Liver (tissue), 9 donors: ENCODE results near the gene CD8B. TPM values are rescaled to one million over a fixed set of nuclear protein-coding genes. Genes with fewer than 3 reads are reported as not detected.

Experiments
- DNase-seq: peaks from one replicate; pipeline ENCODE4 v3.0.0-alpha.2; 2017; ENCODE audit warnings: low spot score
- H3K27ac ChIP-seq, 2 donors: one replicate each; pipeline ENCODE4 v1.7.0; 2013; ENCODE audit warnings: inconsistent platforms in 2 of 2, low read length in 2 of 2, control low read depth in 1 of 2, low read depth in 1 of 2, mild to moderate bottlenecking in 1 of 2
- H3K27me3 ChIP-seq, 4 donors: one replicate each; pipeline versions ENCODE4 v1.6.1 to v1.7.0; 2013; ENCODE audit warnings: low read length in 3 of 4, inconsistent platforms in 1 of 4, mild to moderate bottlenecking in 1 of 4, moderate library complexity in 1 of 4; ENCODE audit not compliant: control insufficient read depth in 4 of 4, insufficient read depth in 4 of 4
- H3K36me3 ChIP-seq, 4 donors: one replicate each; pipeline versions ENCODE4 v1.6.1 to v1.7.0; 2013; ENCODE audit warnings: low read length in 3 of 4, mild to moderate bottlenecking in 3 of 4, low read depth in 1 of 4, moderate library complexity in 1 of 4; ENCODE audit not compliant: control insufficient read depth in 4 of 4, insufficient read depth in 3 of 4
- H3K4me1 ChIP-seq, 4 donors: one replicate each; pipeline versions ENCODE4 v1.6.1 to v1.7.0; 2013; ENCODE audit warnings: low read length in 3 of 4, mild to moderate bottlenecking in 3 of 4, moderate library complexity in 1 of 4; ENCODE audit not compliant: control insufficient read depth in 4 of 4, insufficient read depth in 4 of 4
- H3K4me3 ChIP-seq, 3 donors: one replicate each; pipeline versions ENCODE4 v1.6.1 to v1.7.0; 2013; ENCODE audit warnings: low read length in 3 of 3, control low read depth in 1 of 3, low read depth in 1 of 3, mild to moderate bottlenecking in 1 of 3
- H3K9ac ChIP-seq, 2 donors: one replicate each; pipeline ENCODE4 v1.7.0; 2013; ENCODE audit warnings: low read length in 2 of 2, mild to moderate bottlenecking in 2 of 2, moderate library complexity in 2 of 2, control low read depth in 1 of 2, low read depth in 1 of 2
- H3K9me3 ChIP-seq, 4 donors: one replicate each; pipeline versions ENCODE4 v1.6.1 to v1.7.0; 2013; ENCODE audit warnings: low read length in 3 of 4; ENCODE audit not compliant: control insufficient read depth in 4 of 4
- ATF3 ChIP-seq: IDR thresholded peaks from 2 replicates; pipeline ENCODE4 v1.6.1; 2016; ENCODE audit warnings: antibody characterized with exemption
- CTCF ChIP-seq: fragments of 150-350 bp; IDR thresholded peaks from 2 replicates; pipeline ENCODE4 v1.5.1; 2017; ENCODE audit warnings: improper control_type of control experiment, low read depth, low read length; ENCODE audit not compliant: missing input control
- EGR1 ChIP-seq, 2 donors: IDR thresholded peaks; 2 replicates each; pipeline ENCODE4 v1.6.1; 2016 to 2018; ENCODE audit warnings: antibody characterized with exemption in 2 of 2, low read depth in 2 of 2
- FOXA1 ChIP-seq: IDR thresholded peaks from 2 replicates; pipeline ENCODE4 v1.6.1; 2016; ENCODE audit warnings: antibody characterized with exemption
- FOXA2 ChIP-seq: IDR thresholded peaks from 2 replicates; pipeline ENCODE4 v1.6.1; 2016; ENCODE audit warnings: antibody characterized with exemption
- GABPA ChIP-seq, 2 donors: IDR thresholded peaks in 1 of 2; conservative IDR thresholded peaks in 1 of 2; 2 replicates each; pipeline ENCODE4 v1.6.1; 2016; ENCODE audit warnings: antibody characterized with exemption in 2 of 2, mild to moderate bottlenecking in 1 of 2, moderate library complexity in 1 of 2
- HNF4A ChIP-seq, 2 donors: conservative IDR thresholded peaks; 2 replicates each; pipeline ENCODE4 v1.6.1; 2016; ENCODE audit warnings: antibody characterized with exemption in 2 of 2, mild to moderate bottlenecking in 2 of 2
- HNF4G ChIP-seq: IDR thresholded peaks from 2 replicates; pipeline ENCODE4 v1.6.1; 2016; ENCODE audit warnings: antibody characterized with exemption
- JUND ChIP-seq, 2 donors: IDR thresholded peaks; 2 replicates each; pipeline ENCODE4 v1.6.1; 2016; ENCODE audit warnings: antibody characterized with exemption in 2 of 2
- MAX ChIP-seq: IDR thresholded peaks from 2 replicates; pipeline ENCODE4 v1.6.1; 2016; ENCODE audit warnings: antibody characterized with exemption
- RAD21 ChIP-seq, 2 donors: IDR thresholded peaks; 2 replicates each; pipeline ENCODE4 v1.6.1; 2016; ENCODE audit warnings: antibody characterized with exemption in 2 of 2, mild to moderate bottlenecking in 2 of 2
- REST ChIP-seq: IDR thresholded peaks from 2 replicates; pipeline ENCODE4 v1.6.1; 2016; ENCODE audit warnings: antibody characterized with exemption, mild to moderate bottlenecking
- RXRA ChIP-seq, 2 donors: IDR thresholded peaks; 2 replicates each; pipeline ENCODE4 v1.6.1; 2017 to 2018; ENCODE audit warnings: antibody characterized with exemption in 2 of 2, mild to moderate bottlenecking in 1 of 2
- SP1 ChIP-seq: IDR thresholded peaks from 2 replicates; pipeline ENCODE4 v1.6.1; 2018; ENCODE audit warnings: antibody characterized with exemption, mild to moderate bottlenecking
- TAF1 ChIP-seq: conservative IDR thresholded peaks from 2 replicates; pipeline ENCODE4 v1.6.1; 2016; ENCODE audit warnings: antibody characterized with exemption, mild to moderate bottlenecking
- YY1 ChIP-seq: IDR thresholded peaks from 2 replicates; pipeline ENCODE4 v1.6.1; 2016; ENCODE audit warnings: antibody characterized with exemption, mild to moderate bottlenecking
- ZBTB33 ChIP-seq: IDR thresholded peaks from 2 replicates; pipeline ENCODE4 v1.6.1; 2016; ENCODE audit warnings: antibody characterized with exemption
- WGBS: extraction: QIAGEN DNeasy Blood & Tissue Kit; methylation state at CpG from one replicate; pipeline ENCODE4 v1.1.7; 2013; 5-methylcytosine and 5-hydroxymethylcytosine counted together
- polyA plus RNA-seq, 2 donors: library from polyadenylated mRNA; stranded (reverse) in 1 of 2; unstranded in 1 of 2; fragments of 200-250 nt in 1 of 2; fragments of >200 nt in 1 of 2; fragmentation: Nextera tagmentation in 1 of 2; extraction: Ambion mirVana in 1 of 2; gene quantifications; one replicate each; pipeline versions ENCODE4 v1.2.1 to v1.2.3, GENCODE V29; 2013 to 2015
- total RNA-seq, 2 donors: library from RNA; depleted of rRNA; stranded (reverse); fragments of >200 nt; gene quantifications; one replicate each; pipeline ENCODE4 v1.2.3, GENCODE V29; 2014
- donor health status: healthy.
- donor health status: healthy.
- donor health status: healthy.
- donor health status: healthy.
- donor health status: healthy.

CD8B gene
- total and polyA plus RNA-seq, 4 donors = 0.17 to 1.0 (median 0.64) TPM

GRCh38 chr2:86776532-86776931, 85.2 kb downstream of the CD8B start:
- no peaks in the 10 kb centered on the region for H3K27me3 ChIP-seq
- no peak for DNase-seq
- H3K4me3 ChIP-seq = no peak overlapping the region
- no peaks in the 10 kb centered on the region for H3K4me1 ChIP-seq
- no peaks in the 10 kb centered on the region for H3K9me3 ChIP-seq
- no peak for TF ChIP-seq ZBTB33
- TF ChIP-seq JUND (IDR thresholded peaks at IDR 0.05) = no peak
- no peak for TF ChIP-seq FOXA2
- no peak for TF ChIP-seq ATF3
- TF ChIP-seq MAX = no peak
- no peak for TF ChIP-seq YY1
- TF ChIP-seq GABPA (IDR thresholded peaks at IDR 0.05 in 1 of 2, conservative IDR thresholded peaks at IDR 0.05 in 1 of 2) = no peak
- no peak for TF ChIP-seq REST
- TF ChIP-seq RAD21 (IDR thresholded peaks at IDR 0.05) = no peak
- TF ChIP-seq SP1 = no peak
- no peak for TF ChIP-seq CTCF
- TF ChIP-seq RXRA (IDR thresholded peaks at IDR 0.05) = no peak
- no peak for TF ChIP-seq HNF4G
- no peak for TF ChIP-seq HNF4A (conservative IDR thresholded peaks at IDR 0.05)
- TF ChIP-seq EGR1 (IDR thresholded peaks at IDR 0.05; ENCODE audit: low read depth in 2 of 2) = no peak
- TF ChIP-seq FOXA1 = no peak
- WGBS = 91% methylated on average over 7 of the region's 7 CpGs
- H3K9ac ChIP-seq = no peak overlapping the region
- H3K36me3 ChIP-seq = peaks cover 5 to 34% (median 18%) of the 10 kb centered on the region in 4 donors
- no peak overlapping the region for H3K27ac ChIP-seq

- no peaks in the 10 kb centered on the region for H3K4me1 ChIP-seq
- no peak for DNase-seq
- no peaks in the 10 kb centered on the region for H3K27me3 ChIP-seq
- 74% methylated on average over 4 of the region's 4 CpGs for WGBS
- no peak overlapping the region for H3K9ac ChIP-seq
- H3K9me3 ChIP-seq = no peaks in the 10 kb centered on the region
- H3K36me3 ChIP-seq = peaks cover 6 to 46% (median 29%) of the 10 kb centered on the region in 4 donors
- no peak overlapping the region for H3K4me3 ChIP-seq
- no peak overlapping the region for H3K27ac ChIP-seq
- TF ChIP-seq JUND (IDR thresholded peaks at IDR 0.05) (no peak), MAX (no peak), HNF4A (conservative IDR thresholded peaks at IDR 0.05) (no peak), ZBTB33 (no peak), FOXA2 (no peak), ATF3 (no peak), HNF4G (no peak), REST (no peak), EGR1 (IDR thresholded peaks at IDR 0.05; ENCODE audit: low read depth in 2 of 2) (no peak), TAF1 (no peak), RAD21 (IDR thresholded peaks at IDR 0.05) (no peak), GABPA (IDR thresholded peaks at IDR 0.05 in 1 of 2, conservative IDR thresholded peaks at IDR 0.05 in 1 of 2) (no peak)
Measured at GRCh38 chr2:86775338-86775737, 86.3 kb downstream of the CD8B start.
